GM18511 (cell line): ENCODE data around the gene RTKN2.

Experiments
- ATAC-seq: cut with Tn5 transposase; IDR thresholded peaks from one replicate; pipeline ENCODE4 v1.9.1; 2021; ENCODE audit warnings: mild to moderate bottlenecking, moderate library complexity; ENCODE audit not compliant: unreplicated experiment

RTKN2 gene

DNA sequence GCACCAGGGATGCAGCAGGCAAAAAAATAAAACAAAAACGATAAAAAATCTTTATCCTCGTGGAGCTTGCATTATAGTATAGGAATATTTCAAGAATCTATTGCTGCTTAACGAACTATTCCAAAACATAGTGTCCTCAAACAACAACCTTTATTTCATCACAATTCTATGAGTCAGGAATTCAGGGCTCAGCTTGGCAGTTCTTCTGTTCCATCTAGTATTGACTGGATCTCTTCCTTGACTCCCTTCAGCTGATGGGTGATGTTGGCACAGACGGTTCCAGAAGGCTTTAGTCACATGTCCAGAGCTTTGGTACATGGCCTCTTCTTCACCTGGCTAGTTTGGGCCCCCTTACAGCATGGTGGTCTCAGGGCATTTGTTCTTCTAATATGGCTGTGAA is 88.0 kb downstream of the RTKN2 start:
- no peak for ATAC-seq

DNA sequence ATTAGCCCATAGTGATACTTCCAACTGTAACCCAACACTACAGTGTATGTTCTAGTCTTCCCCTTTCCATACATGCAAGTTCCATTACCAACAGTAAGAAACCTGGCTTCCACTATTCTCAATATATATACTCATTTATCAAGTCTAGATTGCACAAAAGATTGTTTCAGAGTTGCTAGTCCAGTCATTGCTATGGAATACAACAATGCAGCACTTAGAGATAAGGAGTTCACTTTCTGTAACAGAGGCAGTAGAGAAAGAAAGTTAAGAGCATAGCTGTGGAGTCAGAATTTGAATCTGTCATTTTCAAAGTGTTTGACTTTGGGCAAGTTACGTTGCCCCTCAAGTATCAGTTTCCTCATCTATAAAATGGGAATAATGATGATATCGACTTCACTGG is 90.1 kb downstream of the RTKN2 start:
- no peak for ATAC-seq

GRCh38 chr10:62177111-62177510 is 91.5 kb downstream of the RTKN2 start:
- no peak for ATAC-seq

GRCh38 chr10:62175251-62175650 is 93.4 kb downstream of the RTKN2 start:
- no peak for ATAC-seq

DNA sequence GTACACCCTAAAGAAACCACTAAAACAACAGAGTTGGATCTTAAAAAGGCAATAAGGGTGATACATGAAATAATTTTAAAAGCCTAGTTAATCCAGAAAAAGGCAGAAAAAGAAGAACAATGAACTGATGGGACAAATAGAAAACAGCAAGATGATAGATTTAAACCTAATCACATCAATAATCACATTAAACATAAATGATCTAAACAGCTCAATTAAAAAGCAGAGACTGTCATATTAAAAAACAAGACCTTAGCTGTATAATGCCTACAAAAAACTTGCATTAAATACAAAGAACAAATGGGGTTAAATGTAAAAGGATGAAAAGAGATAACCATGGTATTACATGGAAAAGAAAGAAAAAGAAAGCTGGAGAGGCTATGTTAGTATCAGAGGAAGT is 96.2 kb downstream of the RTKN2 start:
- ATAC-seq: no peak

DNA sequence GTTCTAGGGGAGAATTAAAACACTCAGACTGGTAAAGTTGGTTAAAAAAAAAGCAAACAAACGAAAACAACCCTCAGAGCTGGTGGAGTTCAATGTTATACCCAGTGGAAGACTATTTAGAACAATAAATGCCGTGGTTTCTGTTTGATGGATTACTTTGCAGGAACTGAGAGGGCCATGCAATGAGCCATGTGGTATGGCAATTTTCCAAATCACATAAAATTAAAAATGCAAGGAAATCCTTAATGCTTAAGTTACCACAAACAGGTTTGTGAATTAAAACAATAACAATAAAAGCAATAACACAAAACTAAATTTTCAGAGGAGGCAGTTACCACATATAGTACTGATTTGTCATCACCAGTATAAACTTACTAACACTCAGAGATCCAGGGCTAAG is 96.9 kb downstream of the RTKN2 start:
- no peak for ATAC-seq

DNA sequence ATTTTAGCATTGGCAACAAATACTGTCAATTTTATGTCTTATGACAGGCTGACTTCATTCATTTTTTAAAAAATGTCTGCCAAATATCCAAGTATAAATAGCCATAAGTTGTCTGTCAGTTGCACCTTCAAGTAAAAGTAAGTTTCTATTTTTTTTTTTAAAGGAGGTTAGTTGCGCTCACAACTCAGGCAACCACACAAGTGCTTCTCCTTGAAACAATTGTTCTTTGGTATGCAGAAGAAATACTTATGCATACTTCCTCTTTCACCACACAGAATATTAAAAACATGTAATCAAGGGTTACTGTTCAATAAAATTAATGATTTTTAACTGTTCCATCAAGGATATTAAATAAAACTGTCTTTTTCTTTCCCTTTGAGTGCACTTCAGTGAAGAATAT is 97.9 kb downstream of the RTKN2 start:
- ATAC-seq: no peak

DNA sequence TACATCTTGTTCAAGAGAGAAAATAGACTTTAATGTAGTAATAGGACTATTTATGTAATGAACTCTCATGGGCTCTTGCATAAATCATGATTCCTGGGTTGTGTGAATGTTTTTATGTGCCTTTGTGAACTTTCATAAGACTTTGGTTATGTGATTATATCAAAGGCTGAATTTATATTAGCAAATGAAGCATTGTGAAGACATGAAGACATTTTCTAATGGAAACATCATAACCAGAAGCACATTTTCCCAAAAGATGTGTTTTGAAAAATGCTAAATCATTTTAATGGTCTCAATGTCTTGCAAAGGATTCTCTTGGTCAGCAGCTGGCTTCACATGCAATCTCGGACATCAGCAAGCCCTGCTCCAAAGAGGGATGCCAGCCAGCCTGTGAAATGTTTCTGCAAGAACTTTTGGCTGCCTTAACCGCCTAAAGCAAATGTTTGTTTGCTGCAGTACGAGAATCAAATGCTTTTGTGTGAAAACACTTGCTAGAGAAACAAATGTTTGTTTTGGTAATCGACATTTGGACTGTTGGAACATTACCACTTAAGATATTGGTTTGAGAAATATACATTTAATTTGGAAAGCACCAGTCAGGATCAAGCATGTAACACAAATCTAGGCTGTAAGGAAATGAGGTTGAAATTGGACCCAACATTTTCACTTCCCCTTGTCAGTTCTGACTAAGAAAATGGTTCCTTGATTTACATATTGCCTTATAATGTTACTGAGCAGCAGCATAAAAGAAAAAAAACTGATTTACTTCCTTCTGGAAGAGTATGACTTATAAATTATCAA is 102.1 kb downstream of the RTKN2 start:
- peak; percentile 100 for ATAC-seq

GRCh38 chr10:62165803-62166202 is 102.8 kb downstream of the RTKN2 start:
- no peak for ATAC-seq

DNA sequence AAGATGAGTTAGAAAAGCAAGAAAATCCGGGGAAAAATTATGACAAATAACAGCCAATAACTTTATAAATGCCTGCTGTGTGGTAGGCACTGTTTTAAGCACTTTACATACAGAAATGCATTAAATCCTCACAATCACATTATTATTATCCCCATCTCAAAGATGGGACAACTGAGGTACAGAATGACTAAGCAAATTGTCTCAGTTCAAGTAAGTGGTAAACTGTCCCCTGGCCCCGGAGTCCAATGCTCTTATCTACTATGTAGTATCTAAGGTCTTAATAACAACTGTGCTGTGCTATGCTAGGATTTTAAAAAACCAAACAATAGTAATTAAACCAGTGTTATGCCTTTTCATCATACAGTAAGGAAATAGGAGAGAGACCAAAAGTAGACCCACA is 105.6 kb downstream of the RTKN2 start:
- ATAC-seq: no peak

DNA sequence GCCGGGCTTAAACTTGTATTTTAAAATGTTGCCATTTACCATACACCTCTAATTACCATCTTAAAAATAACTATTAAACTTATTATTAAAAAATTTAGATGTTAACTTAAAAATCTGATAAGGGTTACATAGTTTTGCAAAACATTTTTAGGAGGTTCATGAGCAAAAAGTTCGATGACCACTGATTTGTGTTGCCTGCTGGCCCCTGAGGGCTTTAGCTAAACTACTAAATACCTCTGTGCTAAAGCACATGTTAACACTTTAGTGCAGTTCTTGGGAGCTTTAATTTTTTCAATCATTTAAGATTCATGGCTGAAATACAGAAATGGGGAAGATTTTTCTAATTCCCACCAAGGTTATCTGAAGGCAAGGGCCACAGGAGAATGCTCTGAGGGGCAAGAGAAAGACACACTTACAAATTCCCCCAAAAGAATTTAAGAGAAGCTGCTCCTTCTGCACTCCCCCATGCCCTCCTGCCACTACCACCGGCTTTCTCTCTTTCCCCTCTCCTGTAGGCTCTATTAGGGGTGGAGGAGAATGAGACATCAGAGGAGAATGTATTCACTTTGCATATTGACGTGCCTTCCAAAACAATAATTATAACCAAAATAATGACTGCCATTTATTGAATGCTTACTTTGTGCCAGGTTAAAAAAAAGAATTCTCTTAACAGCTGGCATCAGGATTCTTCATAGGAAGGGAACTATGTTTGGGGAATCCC is 106.2 kb downstream of the RTKN2 start:
- no peak for ATAC-seq

- ATAC-seq: no peak
Observed at GRCh38 chr10:62159351-62159750, 109.3 kb downstream of the RTKN2 start.

DNA sequence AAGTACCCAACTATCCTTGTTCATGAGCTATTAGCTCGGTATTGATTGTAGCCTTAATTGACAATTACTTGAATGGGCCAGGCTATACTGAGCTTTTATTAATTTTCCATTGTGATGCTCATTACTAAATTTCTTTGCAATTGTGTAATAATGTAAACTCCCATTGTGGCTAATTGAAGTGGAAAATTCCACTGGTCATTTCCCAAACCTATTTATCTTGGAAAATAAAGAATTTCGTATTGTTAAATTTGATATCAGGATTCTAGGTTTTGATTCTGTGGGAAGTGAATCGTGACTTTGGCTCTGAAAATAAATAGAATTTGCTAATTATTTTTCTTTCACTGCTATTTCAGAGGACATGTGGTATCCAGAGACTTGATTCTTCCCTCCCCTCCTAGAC is 111.0 kb downstream of the RTKN2 start:
- no peak for ATAC-seq

DNA sequence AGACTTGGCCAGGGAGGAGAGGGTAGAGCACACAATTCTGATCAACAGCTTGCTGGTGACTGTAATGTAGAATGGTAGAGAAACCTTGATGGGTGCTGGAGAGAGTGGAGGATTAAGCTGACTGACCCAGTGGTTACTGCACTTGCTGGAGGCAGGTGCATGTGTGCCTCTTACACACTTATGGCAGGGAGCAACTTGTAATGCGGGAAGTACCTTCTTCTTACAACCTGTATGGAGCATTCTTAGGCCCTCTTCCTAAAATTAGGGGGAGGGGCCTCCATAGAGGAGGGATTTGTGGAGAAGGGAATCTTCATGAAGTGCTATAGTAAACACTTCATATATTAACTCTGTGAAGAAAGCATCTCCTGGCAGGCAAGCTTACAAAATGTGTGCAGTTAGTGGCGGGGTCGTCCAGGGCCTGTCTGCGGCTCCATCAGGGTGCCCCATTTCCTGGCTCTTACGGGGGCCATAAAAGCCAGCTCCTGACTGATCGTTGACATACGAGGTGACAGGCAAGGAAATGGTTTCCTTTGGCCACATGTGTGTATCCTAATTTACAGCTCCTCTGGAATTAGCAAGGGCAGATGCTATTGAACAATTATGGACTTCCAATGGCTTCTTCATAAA is 113.5 kb downstream of the RTKN2 start:
- no peak for ATAC-seq

GRCh38 chr10:62154231-62154630 is 114.4 kb downstream of the RTKN2 start:
- no peak for ATAC-seq

DNA sequence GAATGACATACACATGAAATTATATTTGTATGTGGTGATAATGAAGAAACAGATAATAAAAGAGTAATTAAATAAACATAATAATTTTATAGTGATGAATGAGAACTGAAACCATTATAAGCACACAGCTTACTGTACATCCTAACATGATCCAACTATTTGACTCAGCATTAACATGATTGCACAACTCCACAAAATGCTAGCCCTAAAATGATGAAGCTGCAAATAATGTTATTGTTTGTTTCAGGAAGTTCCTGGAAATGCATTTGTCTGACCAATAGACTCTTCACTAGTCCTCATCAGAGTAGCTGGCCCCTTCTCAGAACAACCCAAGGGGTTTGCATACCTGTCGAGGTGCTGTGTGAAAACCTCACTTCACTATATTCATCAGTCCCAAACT is 115.5 kb downstream of the RTKN2 start:
- ATAC-seq: no peak

DNA sequence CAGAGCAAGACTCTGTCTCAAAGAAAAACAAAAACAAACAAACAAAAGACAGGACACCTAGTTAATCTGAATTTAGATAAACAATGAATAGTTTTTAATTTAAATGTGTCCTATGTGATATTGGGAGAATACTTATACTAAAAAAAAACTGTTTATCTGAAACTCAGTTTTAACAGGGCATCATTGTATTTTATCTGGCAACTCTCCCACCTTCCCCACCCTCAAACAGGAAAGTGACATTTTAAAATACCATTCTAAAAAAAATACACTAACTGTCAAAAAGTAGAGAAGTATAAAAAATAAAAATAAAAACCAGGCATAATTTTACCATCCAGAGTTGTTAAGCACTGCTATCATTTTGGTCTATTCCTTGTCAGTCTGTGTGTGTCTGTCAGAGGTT is 119.0 kb downstream of the RTKN2 start:
- no peak for ATAC-seq

DNA sequence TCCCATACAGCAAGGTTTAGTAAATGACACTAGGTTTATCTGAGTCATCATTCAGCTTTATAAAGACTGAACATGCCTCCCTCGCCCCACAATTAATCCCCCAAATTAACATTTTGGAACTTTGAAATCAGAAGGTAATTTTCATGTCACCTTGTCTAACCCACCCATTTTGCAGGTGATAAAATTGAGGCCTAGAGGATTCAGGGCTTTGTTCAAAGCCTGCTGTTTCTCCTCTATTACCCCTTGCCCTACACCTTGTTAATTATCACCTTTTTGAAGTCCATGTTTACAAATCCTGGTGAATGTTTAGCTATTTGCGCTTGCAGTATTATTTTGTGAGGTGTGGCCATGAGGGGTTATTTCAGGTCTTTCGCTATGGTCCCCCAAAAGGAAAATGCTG is 120.5 kb downstream of the RTKN2 start:
- ATAC-seq: no peak

DNA sequence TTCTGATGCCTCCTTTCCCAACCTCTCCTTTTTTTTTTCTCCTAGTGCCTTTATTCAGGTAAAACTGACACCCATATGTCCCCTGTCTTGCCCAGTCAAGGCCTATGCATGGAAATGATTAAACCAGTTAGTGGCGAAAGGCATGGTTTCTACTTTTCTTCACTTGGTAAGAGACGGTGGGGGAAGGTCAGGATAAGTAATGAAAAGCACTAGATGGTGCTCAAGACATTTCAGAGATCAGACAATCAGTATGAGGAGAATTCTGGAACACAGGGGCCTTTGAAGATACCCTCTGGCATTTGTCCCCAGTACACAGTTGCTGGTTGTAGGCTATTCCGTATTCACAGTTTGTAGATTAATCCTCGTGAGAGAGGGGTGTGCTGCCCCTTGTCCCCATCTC is 121.2 kb downstream of the RTKN2 start:
- no peak for ATAC-seq

DNA sequence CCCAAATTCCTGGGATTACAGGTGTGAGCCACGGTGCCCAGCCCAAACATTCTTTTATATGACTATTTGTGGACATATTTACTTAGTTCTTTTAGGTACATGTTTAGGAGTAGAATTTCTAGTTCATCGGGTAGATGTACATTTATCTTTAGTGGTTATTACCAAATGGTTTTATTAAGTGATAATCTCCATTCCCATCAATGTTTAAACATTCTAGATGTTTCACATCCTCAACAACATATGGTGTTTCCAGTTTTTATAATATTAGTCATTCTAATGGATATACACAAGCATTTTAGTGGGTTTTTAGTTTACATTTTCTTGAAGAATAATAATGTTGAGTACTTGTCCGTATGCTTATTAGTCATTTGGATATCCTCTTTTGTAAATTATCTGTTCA is 131.7 kb downstream of the RTKN2 start:
- ATAC-seq: no peak

DNA sequence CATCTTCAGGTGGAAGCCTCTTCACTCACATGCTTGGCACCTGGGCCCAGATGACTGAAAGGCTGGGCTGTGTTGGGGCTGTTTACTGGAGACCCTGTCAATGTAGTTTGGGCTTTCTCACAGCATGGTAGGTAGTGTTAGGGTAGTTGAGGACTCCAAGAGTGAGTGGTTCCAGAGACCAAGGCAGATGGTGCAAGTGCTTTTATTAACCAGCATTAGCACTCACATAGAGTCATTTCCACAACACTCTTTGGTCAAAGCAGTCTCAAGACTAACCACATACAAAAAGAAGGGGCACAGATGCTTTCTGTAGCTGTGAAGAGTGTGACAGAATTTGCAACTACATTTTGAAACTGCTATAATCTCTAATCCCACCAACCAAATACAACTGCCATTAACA is 135.0 kb downstream of the RTKN2 start:
- ATAC-seq: peak; percentile 95
